Endothelial cell of umbilical vein (primary cell): Measurements from ENCODE around the gene SYTL2. TPM values are rescaled to one million over a fixed set of nuclear protein-coding genes. Genes with fewer than 3 reads are reported as not detected.

Source experiments
- BruUV-seq: library from RNA; stranded (reverse); fragments of 400-500 nt; replicated peaks from 2 replicates; lab custom pipeline; 2021; lab: Mats Ljungman, UMichigan
- CTCF ChIA-PET: fragments of 300-600, 350-600 bp; sonication (Branson Sonifier 250); formaldehyde crosslinking; loops from one replicate; lab custom pipeline; 2021; ENCODE audit warnings: antibody characterized with exemption, inconsistent platforms; lab: Charles Lee
- POLR2A ChIA-PET: fragments of 300-600, 350-600 bp; sonication (Branson Sonifier 250); formaldehyde crosslinking; loops from one replicate; lab custom pipeline; 2021; ENCODE audit warnings: antibody characterized with exemption, inconsistent platforms; lab: Charles Lee
- DNase-seq: peaks from one replicate; pipeline ENCODE4 v3.0.0-alpha.2; 2011; ENCODE audit warnings: low read depth, low spot score
- FAIRE-seq: peaks from 2 replicates; lab custom pipeline; 2011; peaks lifted over from hg19 to GRCh38; lab: Jason Lieb, UNC
- H2AFZ ChIP-seq: 2 replicates; pipeline ENCODE4 v1.6.0; 2012; ENCODE audit warnings: low read depth, low read length, control low read depth, inconsistent platforms
- H3K27ac ChIP-seq: 2 replicates; pipeline ENCODE4 v1.5.1; 2011; ENCODE audit warnings: low read depth, mild to moderate bottlenecking, control low read depth, low read length, moderate library complexity; ENCODE audit not compliant: insufficient read depth
- H3K27me3 ChIP-seq, 2 experiments: 2 replicates each; pipeline versions ENCODE4 v1.6.0 to v1.6.1; 2011; ENCODE audit warnings: low read length in 2 of 2, mixed read lengths in 1 of 2; ENCODE audit not compliant: control insufficient read depth in 2 of 2, insufficient read depth in 2 of 2
- H3K36me3 ChIP-seq, 2 experiments: 2 replicates in 1 of 2; 3 replicates in 1 of 2; pipeline ENCODE4 v1.5.1; 2011; ENCODE audit warnings: low read length in 2 of 2, mild to moderate bottlenecking in 1 of 2, moderate library complexity in 1 of 2; ENCODE audit not compliant: control insufficient read depth in 2 of 2, insufficient read depth in 2 of 2; ENCODE audit errors: extremely low read depth in 1 of 2
- H3K4me1 ChIP-seq: 3 replicates; pipeline ENCODE4 v1.5.1; 2011; ENCODE audit warnings: mild to moderate bottlenecking, low read length; ENCODE audit not compliant: control insufficient read depth, insufficient read depth; ENCODE audit errors: extremely low read depth
- H3K4me2 ChIP-seq: 2 replicates; pipeline ENCODE4 v1.6.1; 2011; ENCODE audit warnings: low read length, control low read depth, mixed read lengths; ENCODE audit not compliant: insufficient read depth
- H3K4me3 ChIP-seq, 3 experiments: fragments of 200-600 bp in 1 of 3; sonication (generic), shearing (Covaris generic) in 1 of 3; replicated peaks in 1 of 3; 2 replicates each; pipeline ENCODE4 v1.5.1; 2011 to 2016; ENCODE audit warnings: control low read depth in 3 of 3, low read length in 3 of 3, mild to moderate bottlenecking in 2 of 3, inconsistent platforms in 1 of 3, low read depth in 1 of 3, moderate library complexity in 1 of 3; ENCODE audit not compliant: insufficient read depth in 1 of 3
- H3K79me2 ChIP-seq: 2 replicates; pipeline ENCODE4 v1.6.0; 2012; ENCODE audit warnings: low read length, inconsistent platforms; ENCODE audit not compliant: control insufficient read depth, insufficient read depth
- H3K9ac ChIP-seq: replicated peaks from 2 replicates; pipeline ENCODE3; 2011; ENCODE audit warnings: low read length, control low read depth; ENCODE audit not compliant: insufficient read depth; ENCODE audit errors: extremely low read depth
- H3K9me1 ChIP-seq: replicated peaks from 3 replicates; pipeline ENCODE4 v1.6.0; 2011; ENCODE audit warnings: mild to moderate bottlenecking, low read length; ENCODE audit not compliant: control insufficient read depth, insufficient read depth; ENCODE audit errors: extremely low read depth
- H3K9me3 ChIP-seq: replicated peaks from 2 replicates; pipeline ENCODE4 v1.5.1; 2012; ENCODE audit warnings: low read length, inconsistent platforms; ENCODE audit not compliant: control insufficient read depth, insufficient read depth
- H4K20me1 ChIP-seq: replicated peaks from 2 replicates; pipeline ENCODE3; 2011; ENCODE audit warnings: mild to moderate bottlenecking, low read length; ENCODE audit not compliant: control insufficient read depth, insufficient read depth; ENCODE audit errors: extremely low read depth
- EZH2 ChIP-seq: IDR thresholded peaks from 2 replicates; pipeline ENCODE4 v1.6.1; 2012; ENCODE audit warnings: borderline replicate concordance, low read depth, mild to moderate bottlenecking, moderate library complexity, low read length, inconsistent platforms; ENCODE audit not compliant: severe bottlenecking
- GATA2 ChIP-seq: IDR thresholded peaks from 2 replicates; pipeline ENCODE4 v1.7.0; 2011; ENCODE audit warnings: low read depth, mild to moderate bottlenecking, moderate library complexity, mixed read lengths, low read length; ENCODE audit not compliant: insufficient read length, insufficient read depth
- JUN ChIP-seq: IDR thresholded peaks from 2 replicates; pipeline ENCODE4 v1.6.1; 2011; ENCODE audit warnings: borderline replicate concordance, low read depth; ENCODE audit not compliant: insufficient read length, insufficient read depth
- MYC ChIP-seq: IDR thresholded peaks from one replicate; pipeline ENCODE4 v1.6.1; 2011; ENCODE audit warnings: mild to moderate bottlenecking, low read depth, low read length
- POLR2A ChIP-seq: IDR thresholded peaks from 2 replicates; pipeline ENCODE4 v1.6.1; 2012; ENCODE audit warnings: low read depth, mild to moderate bottlenecking, control low read depth, low read length
- dilution Hi-C: fragments of 300-500 bp; cut with MboI; formaldehyde crosslinking; loops from one replicate; pipeline ENCODE4 v1.15.0; 2019; ENCODE audit warnings: low sequenced_read_pairs; ENCODE audit not compliant: extremely low pct_ligation_motif_present
- intact Hi-C: fragments of 100-400 bp; cut with micrococcal nuclease; formaldehyde crosslinking; loops from one replicate; pipeline ENCODE4 v1.10.0; 2022
- polyA plus RNA-seq, 4 experiments: library from polyadenylated mRNA; depleted of rRNA in 3 of 4; stranded (reverse) in 3 of 4; unstranded in 1 of 4; fragments of >200 nt; gene quantifications; 2 replicates each; pipeline versions ENCODE4 v1.2.1 to v1.2.3, GENCODE V29; 2011 to 2012; ENCODE audit warnings: missing spikeins in 1 of 4
- total RNA-seq: library from RNA; stranded (reverse); gene quantifications from 2 replicates; pipeline ENCODE4 v1.2.3, GENCODE V29; 2021
- TF ChIP-seq, protein P1 (sequence below), 2 donors: IDR thresholded peaks; 1 replicate in 1 of 2; 2 replicates in 1 of 2; pipeline ENCODE4 v1.5.1; 2011; ENCODE audit warnings: low read length in 2 of 2, mild to moderate bottlenecking in 2 of 2, moderate library complexity in 2 of 2, control low read depth in 1 of 2, inconsistent platforms in 1 of 2, low read depth in 1 of 2; ENCODE audit not compliant: insufficient read depth in 1 of 2; ENCODE audit errors: extremely low read depth in 1 of 2
- TF ChIP-seq, protein P2 (sequence below): IDR thresholded peaks from 2 replicates; pipeline ENCODE4 v1.6.1; 2011; ENCODE audit not compliant: insufficient read depth, insufficient read length

The SYTL2 gene
- total and polyA plus RNA-seq, 2 donors (not counting 3 experiments of a cell fraction or from before 2014, with no cell fraction given) = 1.4 to 2.4 TPM

DNA sequence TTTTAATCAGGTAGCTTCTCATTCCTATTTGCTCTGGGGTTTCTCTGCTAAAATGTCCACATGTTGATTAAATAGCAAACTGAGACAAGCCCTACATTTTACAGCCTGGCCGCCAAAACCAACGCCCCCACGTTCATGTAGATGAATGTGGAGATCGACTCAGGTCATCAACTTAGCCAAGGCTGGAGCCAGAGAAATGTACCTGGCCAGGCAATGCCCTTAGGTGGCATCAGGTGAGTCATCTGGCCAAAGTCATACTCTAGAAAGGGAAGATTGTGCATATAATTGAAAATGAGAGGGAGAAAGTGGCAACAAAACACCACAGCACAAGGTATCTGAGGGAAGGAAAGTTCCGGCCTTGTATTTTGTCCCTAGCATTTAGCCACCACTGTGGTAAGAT is 87.9 kb downstream of the SYTL2 start:
- no TSS peak for BruUV-seq
- no peak for FAIRE-seq
- CTCF ChIA-PET = no interaction called here

More for the DNA sequence above, 87.9 kb downstream of the SYTL2 start:
- H3K4me2 ChIP-seq = no peak overlapping the region
- H3K36me3 ChIP-seq = no peaks in the 10 kb centered on the region
- H3K9me1 ChIP-seq = no peaks in the 10 kb centered on the region
- no peaks in the 10 kb centered on the region for H4K20me1 ChIP-seq
- H3K79me2 ChIP-seq = no peaks in the 10 kb centered on the region
- POLR2A ChIA-PET = no interaction called here
- no peak overlapping the region for H2AFZ ChIP-seq
- dilution Hi-C loops = no loop called here
- intact Hi-C loops = loop anchor here (10.0 kb wide), 1 partner anchor 132 kb away; the partner anchor contains the start of gene CCDC83
- H3K4me1 ChIP-seq = peaks cover 26% of the 10 kb centered on the region
- H3K4me3 ChIP-seq = no peak overlapping the region
- H3K27ac ChIP-seq = no peak overlapping the region
- H3K27me3 ChIP-seq = no peaks in the 10 kb centered on the region
- no peak for DNase-seq
- H3K9ac ChIP-seq = no peak overlapping the region
- TF ChIP-seq EZH2 = no peak
- TF ChIP-seq, protein P1, sequence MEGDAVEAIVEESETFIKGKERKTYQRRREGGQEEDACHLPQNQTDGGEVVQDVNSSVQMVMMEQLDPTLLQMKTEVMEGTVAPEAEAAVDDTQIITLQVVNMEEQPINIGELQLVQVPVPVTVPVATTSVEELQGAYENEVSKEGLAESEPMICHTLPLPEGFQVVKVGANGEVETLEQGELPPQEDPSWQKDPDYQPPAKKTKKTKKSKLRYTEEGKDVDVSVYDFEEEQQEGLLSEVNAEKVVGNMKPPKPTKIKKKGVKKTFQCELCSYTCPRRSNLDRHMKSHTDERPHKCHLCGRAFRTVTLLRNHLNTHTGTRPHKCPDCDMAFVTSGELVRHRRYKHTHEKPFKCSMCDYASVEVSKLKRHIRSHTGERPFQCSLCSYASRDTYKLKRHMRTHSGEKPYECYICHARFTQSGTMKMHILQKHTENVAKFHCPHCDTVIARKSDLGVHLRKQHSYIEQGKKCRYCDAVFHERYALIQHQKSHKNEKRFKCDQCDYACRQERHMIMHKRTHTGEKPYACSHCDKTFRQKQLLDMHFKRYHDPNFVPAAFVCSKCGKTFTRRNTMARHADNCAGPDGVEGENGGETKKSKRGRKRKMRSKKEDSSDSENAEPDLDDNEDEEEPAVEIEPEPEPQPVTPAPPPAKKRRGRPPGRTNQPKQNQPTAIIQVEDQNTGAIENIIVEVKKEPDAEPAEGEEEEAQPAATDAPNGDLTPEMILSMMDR (IDR thresholded peaks at IDR 0.05; ENCODE audit: extremely low read depth in 1 of 2, insufficient read depth in 1 of 2, low read depth in 1 of 2, low read length in 2 of 2) = no peak
- TF ChIP-seq MYC = no peak
- TF ChIP-seq, protein P2, sequence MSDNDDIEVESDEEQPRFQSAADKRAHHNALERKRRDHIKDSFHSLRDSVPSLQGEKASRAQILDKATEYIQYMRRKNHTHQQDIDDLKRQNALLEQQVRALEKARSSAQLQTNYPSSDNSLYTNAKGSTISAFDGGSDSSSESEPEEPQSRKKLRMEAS = no peak
- TF ChIP-seq POLR2A = no peak
- no peak for TF ChIP-seq GATA2
- TF ChIP-seq JUN = no peak
- H3K9me3 ChIP-seq = no peaks in the 10 kb centered on the region
